ENCODE measurements around the gene SEMA4G. TPM values are rescaled to one million over a fixed set of nuclear protein-coding genes. Genes with fewer than 3 reads are reported as not detected.

Gene SEMA4G
- total and polyA plus RNA-seq, 2 of the 13 experiments (the other 11 are each of a cell fraction or from before 2014, with no cell fraction given), result 46.2 to 207 TPM

- TF ChIP-seq ZNF331 (CRISPR knock-in tag; IDR thresholded peaks at IDR 0.05) (no peak), MLX (CRISPR knock-in tag; IDR thresholded peaks at IDR 0.05) (0 out of 2 replicates have a peak, but pooled peaks have one; percentile 30), GLI4 (CRISPR knock-in tag; IDR thresholded peaks at IDR 0.05; ENCODE audit: borderline replicate concordance) (0 out of 2 replicates have a peak, but pooled peaks have one; percentile 57), ZNF761 (CRISPR knock-in tag; conservative IDR thresholded peaks at IDR 0.05) (no peak), MAZ (IDR thresholded peaks at IDR 0.05; ENCODE audit: borderline replicate concordance, low read depth, low read length) (no peak), MAZ (CRISPR knock-in tag; IDR thresholded peaks at IDR 0.05; ENCODE audit: low read depth) (peak; percentile 58; the same call in 1 of the 2 replicates), PHF20 (CRISPR knock-in tag; IDR thresholded peaks at IDR 0.05) (peak; percentile 91), TBP (CRISPR knock-in tag; IDR thresholded peaks at IDR 0.05) (no peak), TMF1 (CRISPR knock-in tag; IDR thresholded peaks at IDR 0.05; ENCODE audit: low read depth) (peak; percentile 89; the same call in 1 of the 2 replicates), MBNL3 (CRISPR knock-in tag; conservative IDR thresholded peaks at IDR 0.05) (no peak), MIXL1 (CRISPR knock-in tag; IDR thresholded peaks at IDR 0.05) (no peak; the same call in 1 of the 2 replicates), ZNF609 (CRISPR knock-in tag; IDR thresholded peaks at IDR 0.05; ENCODE audit: borderline replicate concordance) (peak; percentile 4; the same call in 1 of the 2 replicates), ISX (CRISPR knock-in tag; conservative IDR thresholded peaks at IDR 0.05) (0 out of 2 replicates have a peak, but pooled peaks have one; percentile 47), ZBTB43 (CRISPR knock-in tag; conservative IDR thresholded peaks at IDR 0.05) (peak; percentile 30; the same call in 1 of the 2 replicates), ZNF564 (CRISPR knock-in tag; IDR thresholded peaks at IDR 0.05) (no peak), ZBTB26 (CRISPR knock-in tag; IDR thresholded peaks at IDR 0.05; ENCODE audit: borderline replicate concordance) (0 out of 2 replicates have a peak, but pooled peaks have one; percentile 32), PCBP1 (IDR thresholded peaks at IDR 0.05; ENCODE audit: borderline replicate concordance, low read depth, low read length) (0 out of 2 replicates have a peak, but pooled peaks have one; percentile 33), ZNF30 (CRISPR knock-in tag; IDR thresholded peaks at IDR 0.05) (no peak), ZNF879 (CRISPR knock-in tag; IDR thresholded peaks at IDR 0.05) (0 out of 2 replicates have a peak, but pooled peaks have one; percentile 7), ZNF138 (CRISPR knock-in tag; IDR thresholded peaks at IDR 0.05; ENCODE audit: low read depth) (no peak)
- TF ChIP-seq, protein P1, sequence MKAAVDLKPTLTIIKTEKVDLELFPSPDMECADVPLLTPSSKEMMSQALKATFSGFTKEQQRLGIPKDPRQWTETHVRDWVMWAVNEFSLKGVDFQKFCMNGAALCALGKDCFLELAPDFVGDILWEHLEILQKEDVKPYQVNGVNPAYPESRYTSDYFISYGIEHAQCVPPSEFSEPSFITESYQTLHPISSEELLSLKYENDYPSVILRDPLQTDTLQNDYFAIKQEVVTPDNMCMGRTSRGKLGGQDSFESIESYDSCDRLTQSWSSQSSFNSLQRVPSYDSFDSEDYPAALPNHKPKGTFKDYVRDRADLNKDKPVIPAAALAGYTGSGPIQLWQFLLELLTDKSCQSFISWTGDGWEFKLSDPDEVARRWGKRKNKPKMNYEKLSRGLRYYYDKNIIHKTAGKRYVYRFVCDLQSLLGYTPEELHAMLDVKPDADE (CRISPR knock-in tag; IDR thresholded peaks at IDR 0.05), result no peak
Observed at GRCh38 chr10:100986952-100987684, 17.8 kb downstream of the SEMA4G start, which contains the start of the genes MRPL43 and TWNK (continued).
